Inferior parietal cortex (tissue), 1 donor: ENCODE measurements around the gene RNF111.
"Not testable (repeated sequence)": the region's sequence is repeated elsewhere in the genome, so short reads cannot be mapped to it uniquely, and the experiment has no call there.

Source experiments
- DNase-seq: peaks from one replicate; pipeline ENCODE4 v3.0.0-alpha.2; 2016; ENCODE audit errors: extremely low spot score

RNF111 gene

DNA sequence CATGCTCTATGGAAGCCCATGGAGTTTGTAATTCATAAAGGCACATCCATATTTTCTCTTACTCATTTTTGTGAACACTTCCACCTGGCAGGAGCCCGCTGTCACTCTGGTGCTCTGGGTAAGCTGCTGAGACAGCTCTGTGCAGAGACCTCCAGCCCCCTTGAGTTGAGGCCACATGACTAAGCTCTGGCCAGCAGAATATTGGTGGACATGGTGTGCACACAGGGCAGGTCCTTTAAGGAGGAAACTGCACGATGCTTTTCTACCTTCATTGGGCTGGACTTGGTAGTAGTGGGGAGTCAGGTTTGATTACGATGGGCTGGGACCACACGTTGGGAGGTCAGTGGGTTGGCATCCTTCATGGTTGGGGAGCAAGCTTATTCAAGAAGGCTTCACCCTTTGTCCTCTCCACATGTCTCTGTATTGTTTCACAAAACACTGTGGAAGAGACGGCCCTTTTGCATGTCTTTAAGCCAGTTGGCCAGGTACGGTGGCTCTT, 146.5 kb downstream of the RNF111 start:
- no peak for DNase-seq

DNA sequence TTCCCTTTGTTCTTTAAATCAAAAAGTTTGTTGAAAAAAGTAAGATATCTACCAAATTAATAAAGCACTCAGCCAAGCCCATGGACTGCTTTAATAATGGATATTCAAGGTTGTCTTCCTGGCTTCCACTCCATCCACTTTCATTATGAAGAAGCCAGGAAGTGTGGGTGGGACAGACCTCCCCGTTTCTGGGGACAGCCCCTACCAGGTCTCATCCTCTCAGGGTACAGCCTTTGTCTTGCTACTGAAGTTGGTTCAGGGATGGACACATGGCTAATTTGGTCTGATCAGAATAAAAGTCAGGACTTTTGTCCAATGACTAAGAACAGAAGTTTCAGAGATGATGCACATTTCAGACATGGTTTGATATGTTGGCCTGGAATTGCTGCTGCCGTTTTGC, 150.1 kb downstream of the RNF111 start:
- DNase-seq, result no peak

DNA sequence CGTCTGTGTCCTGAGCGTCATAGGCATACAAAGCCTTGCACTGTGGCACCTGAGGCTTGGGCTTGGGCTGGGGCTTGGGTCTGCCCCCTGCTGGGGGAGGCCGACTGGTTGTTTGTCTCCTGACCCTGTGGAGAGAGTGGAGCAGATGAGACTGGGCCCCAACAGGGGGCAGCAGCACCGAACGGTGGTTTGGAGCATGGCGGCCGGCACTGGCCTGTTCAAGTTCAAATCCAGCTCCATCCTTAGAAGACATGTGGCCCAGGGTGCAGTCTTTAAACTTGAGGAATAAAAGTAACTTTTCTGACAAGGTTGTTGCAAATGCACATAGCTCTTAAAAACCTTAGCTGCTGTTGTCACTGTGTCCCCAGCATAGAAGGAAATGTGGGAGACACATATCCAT, 150.8 kb downstream of the RNF111 start:
- DNase-seq, result no peak

DNA sequence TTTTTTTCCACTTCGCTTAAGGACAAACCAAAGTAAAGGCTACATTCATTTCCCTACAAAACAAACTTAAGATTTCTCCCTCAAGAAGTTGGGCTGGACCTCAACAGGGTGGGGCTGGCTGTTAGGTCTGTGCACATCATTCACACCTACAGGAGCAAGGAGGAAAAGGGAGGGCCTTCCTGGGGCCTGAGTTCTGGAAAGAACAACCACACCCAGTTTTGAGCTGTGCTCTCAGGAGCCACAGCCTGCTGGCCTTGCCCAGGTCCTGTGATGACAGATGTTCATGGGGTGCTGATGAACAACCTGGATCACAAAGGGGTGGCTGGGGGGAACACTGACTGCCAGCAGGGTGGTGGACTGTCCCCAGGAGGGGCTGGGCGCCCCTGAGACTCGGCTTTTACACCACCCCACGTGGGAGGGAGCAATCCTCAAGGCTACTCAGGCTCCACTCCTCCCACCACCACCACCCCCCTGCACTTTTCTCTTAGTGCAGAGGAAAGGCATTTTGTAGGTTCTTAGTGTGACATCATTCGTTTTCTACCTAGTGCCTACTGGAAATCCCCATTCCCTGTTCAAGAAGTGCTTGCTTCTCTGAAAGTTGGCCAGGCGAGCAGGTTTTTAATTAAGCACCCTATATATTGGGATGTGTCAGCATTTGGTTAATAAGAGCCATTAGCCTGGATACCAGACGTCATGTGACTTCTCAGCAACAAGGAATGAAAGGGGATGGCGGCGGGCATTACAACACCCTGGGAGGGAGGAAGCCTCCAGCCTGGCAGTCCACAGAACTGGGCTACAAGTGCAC, 153.2 kb downstream of the RNF111 start:
- DNase-seq, result no peak

DNA sequence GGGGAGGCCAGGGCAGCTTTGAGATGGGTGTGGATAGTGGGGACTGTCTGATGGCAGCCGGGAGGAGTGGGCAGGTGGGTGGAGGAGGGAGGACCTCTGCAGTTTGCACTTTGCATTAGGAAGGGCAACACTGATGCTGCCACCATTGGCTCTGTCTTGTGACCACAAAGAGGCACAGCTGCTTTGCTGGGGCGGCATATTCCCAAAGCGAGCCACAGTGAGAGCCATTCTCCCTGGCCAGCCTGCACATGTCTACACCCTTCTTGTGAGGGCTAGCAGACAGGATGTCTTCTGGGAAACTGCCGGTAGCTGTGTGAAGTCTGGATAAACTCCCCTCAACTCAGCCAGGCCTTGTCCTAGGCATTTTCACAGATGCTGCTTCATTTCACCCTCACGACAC, 155.8 kb downstream of the RNF111 start:
- DNase-seq, result no peak

DNA sequence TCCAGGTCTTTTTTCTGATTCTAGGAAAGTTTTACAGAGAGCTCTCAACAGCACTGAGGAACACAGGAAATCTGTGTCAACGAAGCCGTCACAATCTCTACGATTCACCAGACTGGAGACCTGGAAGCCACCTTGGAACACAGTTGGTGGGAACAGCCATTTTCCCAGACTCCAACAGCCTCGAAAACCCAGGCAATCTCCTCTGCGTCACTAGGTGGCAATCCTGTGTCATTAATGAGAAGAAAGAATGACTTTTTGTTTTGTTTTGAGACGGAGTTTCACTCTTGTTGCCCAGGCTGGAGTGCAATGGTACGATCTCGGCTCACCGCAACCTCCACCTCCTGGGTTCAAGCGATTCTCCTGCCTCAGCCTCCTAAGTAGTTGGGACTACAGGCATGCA, 157.1 kb downstream of the RNF111 start:
- DNase-seq, result not testable (repeated sequence)
